Uterus (tissue), 2 donors: ENCODE measurements around the gene DNAH10.

Experiments used
- POLR2A ChIP-seq, 2 donors: fragments of 450-650 bp; IDR thresholded peaks; one replicate each; pipeline ENCODE4 v1.6.1; 2016; ENCODE audit warnings: antibody characterized with exemption in 2 of 2, mild to moderate bottlenecking in 1 of 2, moderate library complexity in 1 of 2
- TF ChIP-seq, protein P1 (sequence below), 4 experiments: fragments of 200-600 bp in 2 of 4; fragments of 450-650 bp in 2 of 4; sonication (generic) in 2 of 4; IDR thresholded peaks; one replicate each; pipeline ENCODE4 v1.5.1; 2016 to 2019; ENCODE audit warnings: antibody characterized with exemption in 4 of 4, mild to moderate bottlenecking in 2 of 4, moderate library complexity in 1 of 4

DNA sequence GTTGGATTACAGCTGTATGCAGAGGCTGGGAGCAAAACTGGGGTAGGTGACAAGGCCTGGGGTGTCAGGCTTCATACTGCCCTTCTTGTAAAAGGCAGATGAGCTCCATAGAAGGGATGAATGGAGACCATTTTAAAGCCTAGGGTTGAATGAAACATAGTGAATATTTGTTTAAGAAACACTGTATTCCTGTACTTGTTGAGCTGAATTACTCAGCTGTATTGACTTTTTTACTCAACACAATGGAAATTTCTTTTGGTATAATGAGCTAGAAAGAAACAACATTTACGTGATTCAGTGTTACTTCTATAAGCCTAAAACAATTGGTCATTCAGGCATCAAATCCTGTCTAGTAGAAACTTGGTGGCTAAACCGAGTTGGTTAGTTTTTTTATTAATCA is 35.9 kb upstream of the DNAH10 start:
- TF ChIP-seq, protein P1, sequence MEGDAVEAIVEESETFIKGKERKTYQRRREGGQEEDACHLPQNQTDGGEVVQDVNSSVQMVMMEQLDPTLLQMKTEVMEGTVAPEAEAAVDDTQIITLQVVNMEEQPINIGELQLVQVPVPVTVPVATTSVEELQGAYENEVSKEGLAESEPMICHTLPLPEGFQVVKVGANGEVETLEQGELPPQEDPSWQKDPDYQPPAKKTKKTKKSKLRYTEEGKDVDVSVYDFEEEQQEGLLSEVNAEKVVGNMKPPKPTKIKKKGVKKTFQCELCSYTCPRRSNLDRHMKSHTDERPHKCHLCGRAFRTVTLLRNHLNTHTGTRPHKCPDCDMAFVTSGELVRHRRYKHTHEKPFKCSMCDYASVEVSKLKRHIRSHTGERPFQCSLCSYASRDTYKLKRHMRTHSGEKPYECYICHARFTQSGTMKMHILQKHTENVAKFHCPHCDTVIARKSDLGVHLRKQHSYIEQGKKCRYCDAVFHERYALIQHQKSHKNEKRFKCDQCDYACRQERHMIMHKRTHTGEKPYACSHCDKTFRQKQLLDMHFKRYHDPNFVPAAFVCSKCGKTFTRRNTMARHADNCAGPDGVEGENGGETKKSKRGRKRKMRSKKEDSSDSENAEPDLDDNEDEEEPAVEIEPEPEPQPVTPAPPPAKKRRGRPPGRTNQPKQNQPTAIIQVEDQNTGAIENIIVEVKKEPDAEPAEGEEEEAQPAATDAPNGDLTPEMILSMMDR (IDR thresholded peaks at IDR 0.05) = no peak
- no peak for TF ChIP-seq POLR2A (IDR thresholded peaks at IDR 0.05)
